Neuron (in vitro differentiated cells): ENCODE measurements around the gene ARHGEF39.

Experiments used
- H2AFZ ChIP-seq: one replicate; pipeline ENCODE4 v1.6.1; 2013; ENCODE audit warnings: low read depth, mild to moderate bottlenecking, inconsistent platforms, low read length, moderate library complexity
- H3K27me3 ChIP-seq: one replicate; pipeline ENCODE4 v1.6.1; 2013; ENCODE audit warnings: low read length; ENCODE audit not compliant: insufficient read depth
- H3K36me3 ChIP-seq: one replicate; pipeline ENCODE4 v1.6.1; 2013; ENCODE audit warnings: low read length; ENCODE audit not compliant: insufficient read depth
- H3K4me1 ChIP-seq: one replicate; pipeline ENCODE4 v1.6.1; 2013; ENCODE audit warnings: low read length; ENCODE audit not compliant: insufficient read depth
- H3K4me3 ChIP-seq: 2 replicates; pipeline ENCODE4 v1.5.1; 2013; ENCODE audit warnings: mild to moderate bottlenecking, low read length, moderate library complexity
- H3K9me3 ChIP-seq: one replicate; pipeline ENCODE4 v1.6.1; 2013; ENCODE audit warnings: low read length

The ARHGEF39 gene

DNA sequence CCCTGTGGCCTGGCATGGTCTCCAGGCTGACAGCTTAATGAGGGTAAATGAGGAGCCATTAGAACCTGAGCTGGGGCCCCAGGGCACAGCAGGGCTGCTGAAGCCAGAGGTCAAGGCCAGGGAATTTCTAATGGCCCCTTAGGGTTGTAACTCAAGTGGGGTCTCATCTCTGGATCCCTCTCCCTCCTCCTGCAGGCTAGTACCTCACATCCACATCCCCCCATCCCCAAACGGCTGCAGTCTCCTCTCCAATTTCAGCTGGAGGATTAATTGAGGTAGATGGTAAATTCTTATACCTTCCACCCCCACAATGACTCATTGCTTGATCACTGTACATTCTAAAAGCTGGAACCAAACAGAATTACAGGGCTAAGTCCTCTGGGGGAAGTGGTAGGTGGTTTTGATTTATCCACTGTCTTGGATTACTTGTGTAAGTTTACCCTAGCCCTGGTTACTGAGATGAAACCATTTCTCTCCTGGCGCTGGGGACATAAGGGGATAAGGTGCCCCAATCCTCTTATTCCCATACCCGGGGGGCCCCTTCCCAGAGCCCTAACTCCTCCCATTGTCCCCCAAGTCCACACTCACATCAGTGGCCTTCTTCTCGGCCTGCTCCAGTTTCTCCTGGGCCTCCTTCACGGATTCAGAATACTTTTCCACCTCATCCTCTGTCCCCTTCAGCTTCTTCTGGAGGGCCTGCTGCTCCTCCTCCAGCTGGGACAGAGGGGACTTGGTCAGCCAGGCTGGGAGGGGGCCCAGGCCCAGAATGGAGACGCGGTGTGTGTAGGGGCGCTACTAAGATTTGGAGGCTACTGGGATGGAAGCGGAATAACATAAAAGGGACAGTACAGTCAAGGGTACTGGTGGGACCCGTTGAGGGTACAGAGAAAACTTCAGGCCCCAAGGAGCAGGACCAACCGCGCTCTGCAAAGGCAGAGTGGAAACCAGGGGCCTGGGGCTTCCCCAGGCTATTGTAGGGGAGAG lies 23.9 kb upstream of the ARHGEF39 start:
- Histone ChIP-seq H3K4me1 (peaks cover 7% of the 10 kb centered on the region), H3K4me3 (no peak overlapping the region), H3K9me3 (no peaks in the 10 kb centered on the region), H3K36me3 (no peaks in the 10 kb centered on the region), H3K27me3 (no peaks in the 10 kb centered on the region), H2AFZ (no peak overlapping the region)

DNA sequence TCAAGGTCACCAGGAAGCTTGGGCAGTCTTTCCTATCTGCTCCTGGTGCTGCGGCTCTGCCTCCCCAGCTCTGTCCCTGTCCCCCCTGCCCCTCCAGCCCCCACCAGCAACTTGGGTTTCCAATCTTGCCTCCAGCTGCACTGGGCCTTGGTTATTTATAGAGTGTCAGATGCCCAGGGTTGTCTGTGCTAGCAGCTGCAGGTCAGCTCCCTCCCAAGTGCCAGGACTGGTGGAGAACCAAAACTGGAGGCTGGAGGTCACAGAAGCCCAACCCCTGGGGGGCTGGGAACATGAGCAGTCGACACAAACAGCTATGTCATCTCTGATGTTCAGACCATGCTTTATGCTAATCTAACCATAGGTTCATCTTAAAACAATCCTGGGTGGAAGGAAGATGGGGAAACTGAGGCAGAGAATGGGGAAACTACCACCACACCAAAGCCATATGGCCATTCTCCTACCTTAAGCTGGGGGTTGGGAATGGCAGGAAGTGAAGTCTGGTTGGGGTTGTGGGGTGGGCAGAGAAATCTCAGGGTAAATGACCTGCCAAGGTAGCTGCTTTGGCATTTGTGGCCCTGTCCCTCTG lies 23.1 kb upstream of the ARHGEF39 start:
- Histone ChIP-seq H3K27me3 (no peaks in the 10 kb centered on the region), H2AFZ (no peak overlapping the region), H3K36me3 (no peaks in the 10 kb centered on the region), H3K4me3 (no peak overlapping the region), H3K4me1 (peaks cover 7% of the 10 kb centered on the region), H3K9me3 (no peaks in the 10 kb centered on the region)

DNA sequence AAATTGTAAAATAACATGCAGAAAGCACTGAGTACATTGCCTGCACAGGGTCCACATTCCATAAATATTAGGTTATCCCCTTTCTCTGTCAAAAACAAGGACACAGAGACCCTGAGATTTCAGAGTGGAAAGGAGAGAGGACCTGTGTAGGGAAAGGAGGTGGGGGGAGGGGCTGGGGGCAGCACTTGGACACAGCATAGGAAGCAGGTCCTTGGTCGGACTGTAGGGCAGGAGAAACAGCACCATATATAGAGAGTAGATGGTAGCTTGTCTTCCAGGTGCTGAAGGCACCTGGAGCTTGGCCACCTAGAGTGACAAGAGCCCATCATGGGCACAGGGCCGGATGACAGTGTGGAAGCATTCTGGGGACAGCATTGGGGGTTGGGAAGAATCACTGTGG lies 22.3 kb upstream of the ARHGEF39 start:
- H3K4me1 ChIP-seq: peaks cover 7% of the 10 kb centered on the region
- no peak overlapping the region for H2AFZ ChIP-seq
- H3K9me3 ChIP-seq: no peaks in the 10 kb centered on the region
- no peaks in the 10 kb centered on the region for H3K36me3 ChIP-seq
- H3K4me3 ChIP-seq: no peak overlapping the region
- no peaks in the 10 kb centered on the region for H3K27me3 ChIP-seq

DNA sequence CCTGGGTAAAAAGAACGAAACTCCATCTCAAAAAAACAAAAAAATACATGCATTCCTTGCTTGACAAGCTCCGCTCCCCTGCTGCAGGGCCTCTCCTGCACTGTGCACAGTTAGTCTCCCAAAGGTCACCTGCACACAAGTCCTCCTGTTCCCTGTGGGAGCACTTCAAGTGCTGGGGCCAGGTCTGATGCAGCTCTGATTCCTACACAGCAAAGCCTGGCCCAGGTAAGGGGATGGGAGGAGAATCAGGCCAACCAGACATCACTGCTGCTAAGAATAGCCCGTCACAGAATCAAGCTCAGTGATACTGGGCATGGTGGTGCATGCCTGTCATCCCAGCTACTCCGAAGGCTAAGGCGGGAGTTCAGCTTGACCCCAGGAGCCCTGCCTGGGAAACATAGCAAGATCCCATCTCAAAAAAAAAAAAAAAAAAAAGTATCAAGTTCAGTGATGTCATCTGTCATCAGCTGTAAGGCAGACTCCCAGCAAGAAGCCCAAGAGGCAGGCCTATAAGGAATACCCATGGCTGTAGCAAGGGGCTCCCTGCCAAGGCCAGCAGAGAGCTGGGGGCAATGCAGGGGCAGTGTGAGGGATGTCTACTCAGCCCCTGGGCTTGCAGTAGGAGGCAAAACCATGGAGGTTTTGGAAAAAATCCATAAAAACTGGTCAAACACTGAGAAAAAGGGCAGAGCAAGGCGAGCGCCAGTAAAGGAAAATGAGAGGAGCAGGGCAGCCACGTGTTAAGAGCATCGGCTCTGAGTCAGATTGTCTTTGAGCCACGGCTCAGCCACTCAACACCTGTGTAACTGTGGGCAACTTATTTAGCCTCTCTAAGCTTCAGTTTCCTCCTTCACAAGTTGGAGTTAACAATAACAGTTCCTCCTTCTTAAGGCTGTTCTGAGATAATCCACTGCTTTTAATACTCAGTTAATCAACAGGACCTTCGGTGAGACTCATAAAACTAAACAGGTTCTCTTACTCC lies 21.5 kb upstream of the ARHGEF39 start:
- H3K4me3 ChIP-seq: no peak overlapping the region
- H3K9me3 ChIP-seq: no peaks in the 10 kb centered on the region
- H2AFZ ChIP-seq: no peak overlapping the region
- H3K4me1 ChIP-seq: peaks cover 7% of the 10 kb centered on the region
- no peaks in the 10 kb centered on the region for H3K27me3 ChIP-seq
- H3K36me3 ChIP-seq: no peaks in the 10 kb centered on the region

DNA sequence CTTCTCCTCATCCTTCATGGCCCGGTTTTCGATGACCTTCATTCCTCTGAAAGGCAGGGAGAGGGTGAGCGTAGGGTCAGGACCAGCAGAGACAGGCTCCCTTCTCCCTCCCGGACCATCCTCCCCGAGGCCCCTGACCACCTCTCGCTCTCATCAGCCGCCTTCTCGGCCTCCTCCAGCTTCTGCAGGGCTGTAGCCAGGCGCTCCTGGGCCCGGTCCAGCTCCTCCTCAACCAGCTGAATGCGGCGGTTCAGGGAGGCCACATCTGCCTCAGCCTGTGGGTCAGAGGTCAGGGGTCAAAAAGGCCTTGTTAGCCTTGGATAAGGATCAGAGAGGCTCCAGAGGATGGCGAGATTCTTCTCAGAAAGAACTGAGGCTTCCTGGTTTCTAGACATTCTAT lies 20.5 kb upstream of the ARHGEF39 start:
- Histone ChIP-seq H3K27me3 (no peaks in the 10 kb centered on the region), H3K4me3 (no peak overlapping the region), H2AFZ (no peak overlapping the region), H3K9me3 (no peaks in the 10 kb centered on the region), H3K36me3 (no peaks in the 10 kb centered on the region), H3K4me1 (peaks cover 3% of the 10 kb centered on the region)

DNA sequence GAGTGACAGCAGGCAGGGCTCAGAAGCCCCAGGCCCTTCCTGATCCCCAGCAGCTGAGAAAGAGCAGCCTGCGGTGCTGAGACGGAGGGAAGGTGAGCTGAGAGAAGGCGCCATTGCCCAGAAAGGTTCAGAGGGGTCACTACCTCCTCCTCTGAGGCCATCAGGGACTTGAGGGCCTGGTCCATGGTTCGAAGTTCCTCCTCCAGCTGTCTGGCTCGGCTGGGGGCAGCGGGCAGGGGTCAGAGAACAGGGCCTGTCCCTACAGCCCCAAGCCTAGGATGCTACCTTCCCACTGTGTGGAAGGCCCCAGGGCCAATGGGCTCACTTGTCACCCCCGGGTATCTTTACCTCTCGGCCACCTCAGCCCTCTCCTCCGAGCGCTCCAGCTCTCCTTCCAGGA lies 19.9 kb upstream of the ARHGEF39 start:
- Histone ChIP-seq H2AFZ (no peak overlapping the region), H3K27me3 (no peaks in the 10 kb centered on the region), H3K36me3 (no peaks in the 10 kb centered on the region), H3K4me1 (no peaks in the 10 kb centered on the region), H3K4me3 (no peak overlapping the region), H3K9me3 (no peaks in the 10 kb centered on the region)

DNA sequence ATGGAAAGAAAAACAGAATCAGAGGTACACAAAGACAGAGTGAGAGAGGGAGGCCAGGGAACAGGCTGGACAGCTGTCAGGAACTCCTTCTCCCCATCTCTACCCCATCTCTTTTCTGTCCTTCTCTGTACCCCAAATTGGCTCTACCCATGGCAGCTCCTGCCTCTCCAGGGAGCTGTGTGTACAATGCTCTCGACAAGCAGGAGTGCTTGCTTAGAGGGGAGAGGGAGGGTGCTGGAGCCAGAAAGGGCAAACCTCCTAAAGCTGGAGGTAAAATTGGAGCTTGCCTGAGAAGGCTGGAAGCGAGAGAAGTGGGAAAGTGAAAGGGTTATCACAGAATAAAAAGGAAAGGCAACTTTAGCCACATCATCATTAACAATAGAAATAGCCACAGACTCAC lies 18.3 kb upstream of the ARHGEF39 start:
- Histone ChIP-seq H3K4me1 (no peaks in the 10 kb centered on the region), H3K36me3 (no peaks in the 10 kb centered on the region), H2AFZ (no peak overlapping the region), H3K27me3 (no peaks in the 10 kb centered on the region), H3K4me3 (no peak overlapping the region), H3K9me3 (no peaks in the 10 kb centered on the region)

DNA sequence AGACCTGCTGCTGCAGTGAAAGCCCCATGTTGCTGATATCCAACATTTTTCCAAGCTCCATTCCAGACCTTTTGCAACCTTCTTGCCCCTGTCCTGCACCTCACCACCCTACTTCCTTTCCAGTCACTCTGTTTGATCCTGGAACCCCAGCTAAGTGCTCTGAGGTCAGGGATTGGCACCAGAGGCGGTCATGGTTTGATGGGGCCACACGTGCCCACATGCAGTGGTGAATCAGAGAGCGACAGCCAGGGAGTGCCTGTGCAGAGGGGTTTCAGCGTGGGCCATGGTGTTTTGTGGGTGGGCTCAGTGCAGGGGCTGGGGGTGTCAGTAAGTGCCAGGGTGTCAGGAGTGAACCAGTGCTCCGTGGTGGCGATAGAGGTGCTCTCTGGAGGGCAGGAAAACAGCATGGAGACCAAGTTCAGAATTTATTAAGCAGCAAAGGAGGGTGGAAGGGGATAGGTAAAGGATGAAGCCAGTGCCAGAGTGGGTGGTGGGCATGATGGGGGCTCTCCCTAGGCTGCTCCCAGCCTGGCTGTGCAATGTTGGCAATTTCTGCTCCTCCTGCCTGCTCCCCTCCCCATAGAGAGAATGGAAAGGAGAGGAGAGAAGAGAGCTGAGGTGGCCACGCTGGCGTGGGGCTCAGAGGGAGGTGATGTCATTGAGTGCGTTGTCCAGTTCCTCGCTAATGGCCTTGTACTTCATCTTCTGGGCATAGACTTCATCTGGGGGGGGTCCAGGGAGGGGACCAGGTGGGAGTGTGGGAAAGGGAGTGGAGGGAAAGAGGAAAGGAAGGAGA lies 17.7 kb upstream of the ARHGEF39 start:
- Histone ChIP-seq H3K9me3 (no peaks in the 10 kb centered on the region), H2AFZ (no peak overlapping the region), H3K4me3 (no peak overlapping the region), H3K27me3 (no peaks in the 10 kb centered on the region), H3K36me3 (no peaks in the 10 kb centered on the region), H3K4me1 (no peaks in the 10 kb centered on the region)

DNA sequence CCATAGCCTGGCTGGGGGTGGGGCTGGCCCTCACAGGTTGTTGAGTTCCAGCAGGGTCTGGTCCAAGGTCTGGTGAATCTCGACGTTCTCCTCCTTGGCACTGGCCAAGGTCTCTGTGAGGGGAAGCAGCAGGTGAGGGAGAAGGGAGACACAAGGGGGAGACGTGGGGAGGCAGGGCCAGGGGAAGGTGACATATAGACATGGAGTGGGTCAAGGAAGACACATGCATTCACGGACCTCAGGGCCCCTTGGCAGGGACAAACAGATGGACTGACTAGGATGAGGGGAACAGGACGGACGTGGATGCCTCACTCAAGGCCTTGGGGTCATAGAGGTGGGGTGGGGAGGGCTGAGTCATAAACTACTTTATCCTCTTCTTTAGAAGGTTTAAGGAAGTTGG lies 17.1 kb upstream of the ARHGEF39 start:
- Histone ChIP-seq H3K36me3 (no peaks in the 10 kb centered on the region), H3K4me1 (no peaks in the 10 kb centered on the region)

DNA sequence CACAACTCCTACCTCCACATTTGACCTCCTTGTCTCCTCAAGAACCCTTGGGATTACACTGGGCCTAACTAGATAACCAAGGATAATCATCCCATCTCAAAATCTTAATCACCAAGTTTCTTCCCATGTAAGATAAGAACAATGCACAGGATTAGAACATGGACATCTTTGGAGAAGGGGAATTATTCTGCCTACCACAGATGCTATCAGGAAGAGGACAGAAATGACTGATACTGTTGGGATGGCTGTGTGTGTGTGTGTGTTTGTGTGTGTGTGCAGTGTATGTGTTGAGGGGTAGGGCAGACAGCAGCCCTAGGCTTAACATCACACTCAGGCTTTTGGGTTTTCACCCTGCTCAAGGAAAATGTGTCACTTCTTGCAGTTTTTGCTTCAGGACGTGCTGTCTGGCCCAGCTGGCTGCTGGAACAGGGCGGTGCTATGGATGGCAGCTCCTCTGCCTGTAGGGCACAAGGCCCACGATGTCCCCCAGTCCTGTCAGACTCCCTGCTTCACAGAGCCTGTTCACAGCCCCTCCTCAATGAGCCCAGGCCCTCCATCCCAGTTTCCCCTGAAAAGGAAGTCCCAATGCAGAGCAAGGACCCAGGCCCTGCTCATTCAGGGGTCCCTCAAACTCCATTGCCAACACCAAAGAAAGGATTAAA lies 16.5 kb upstream of the ARHGEF39 start:
- Histone ChIP-seq H3K4me1 (no peaks in the 10 kb centered on the region), H3K9me3 (no peaks in the 10 kb centered on the region), H3K27me3 (peaks cover 4% of the 10 kb centered on the region), H3K36me3 (no peaks in the 10 kb centered on the region), H3K4me3 (no peak overlapping the region), H2AFZ (no peak overlapping the region)

More for the DNA sequence above, 17.1 kb upstream of the ARHGEF39 start:
- H2AFZ ChIP-seq: no peak overlapping the region
- H3K27me3 ChIP-seq: peaks cover 3% of the 10 kb centered on the region
- no peaks in the 10 kb centered on the region for H3K9me3 ChIP-seq
- no peak overlapping the region for H3K4me3 ChIP-seq

DNA sequence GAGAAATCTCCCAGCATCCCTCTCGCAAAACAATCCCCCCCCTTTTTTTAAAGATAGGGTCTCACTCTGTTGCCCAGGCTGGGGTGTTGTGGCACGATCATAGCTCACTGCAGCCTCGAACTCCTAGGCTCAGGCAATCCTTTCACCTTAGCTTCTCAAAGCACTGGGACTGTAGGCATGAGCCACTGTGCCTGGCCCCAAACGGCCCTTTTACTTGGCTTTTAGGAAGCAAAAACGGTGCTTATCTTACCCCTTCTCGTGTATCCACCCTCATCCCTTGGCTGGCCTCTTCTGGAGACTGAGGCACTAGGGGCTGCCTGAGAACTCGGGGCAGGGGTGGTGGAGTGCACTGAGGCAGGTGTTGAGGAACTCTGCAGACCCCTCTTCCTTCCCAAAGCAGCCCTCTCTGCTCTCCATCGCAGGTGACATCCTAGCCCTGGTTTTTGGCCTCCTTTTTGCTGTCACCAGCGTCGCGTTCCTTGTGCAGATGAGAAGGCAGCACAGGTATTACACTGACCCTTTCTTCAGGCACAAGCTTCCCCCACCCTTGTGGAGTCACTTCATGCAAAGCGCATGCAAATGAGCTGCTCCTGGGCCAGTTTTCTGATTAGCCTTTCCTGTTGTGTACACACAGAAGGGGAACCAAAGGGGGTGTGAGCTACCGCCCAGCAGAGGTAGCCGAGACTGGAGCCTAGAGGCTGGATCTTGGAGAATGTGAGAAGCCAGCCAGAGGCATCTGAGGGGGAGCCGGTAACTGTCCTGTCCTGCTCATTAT lies 15.5 kb upstream of the ARHGEF39 start:
- H3K27me3 ChIP-seq: peaks cover 4% of the 10 kb centered on the region
- no peaks in the 10 kb centered on the region for H3K4me1 ChIP-seq
- H3K9me3 ChIP-seq: no peaks in the 10 kb centered on the region
- H3K36me3 ChIP-seq: no peaks in the 10 kb centered on the region
- H2AFZ ChIP-seq: no peak overlapping the region
- H3K4me3 ChIP-seq: no peak overlapping the region
